WTC11 (cell line): Measurements from ENCODE around the gene UBC. TPM values are rescaled to one million over a fixed set of nuclear protein-coding genes. Genes with fewer than 3 reads are reported as not detected.

Experiments
- ATAC-seq: fragments of 200-7000 bp; cut with Tn5 transposase; 2 replicates; pipeline ENCODE4 v1.10.0; 2021; ENCODE audit warnings: mild to moderate bottlenecking, moderate library complexity
- CTCF ChIA-PET: fragments of 300-600 bp; sonication (Branson Sonifier 250); formaldehyde crosslinking; loops from one replicate; lab custom pipeline; 2021; ENCODE audit warnings: antibody characterized with exemption; lab: Charles Lee
- POLR2A ChIA-PET: fragments of 350-600 bp; sonication (Branson Sonifier 250); formaldehyde crosslinking; loops from one replicate; lab custom pipeline; 2021; ENCODE audit warnings: antibody characterized with exemption; lab: Charles Lee
- DNase-seq: peaks from one replicate; pipeline ENCODE4 v3.0.0; 2021; ENCODE audit warnings: low spot score
- H3K27ac Mint-ChIP-seq: 2 replicates; pipeline ENCODE4 v1.8.0; 2021; ENCODE audit warnings: mixed read lengths
- H3K27me3 Mint-ChIP-seq: 2 replicates; pipeline ENCODE4 v1.8.0; 2021; ENCODE audit warnings: low read depth, mild to moderate bottlenecking, moderate library complexity, mixed read lengths
- H3K36me3 Mint-ChIP-seq: 2 replicates; pipeline ENCODE4 v1.8.0; 2021; ENCODE audit warnings: mixed read lengths
- H3K4me1 Mint-ChIP-seq: 2 replicates; pipeline ENCODE4 v1.8.0; 2022; ENCODE audit warnings: mixed read lengths
- H3K4me3 Mint-ChIP-seq: 2 replicates; pipeline ENCODE4 v1.8.0; 2021; ENCODE audit warnings: mild to moderate bottlenecking, moderate library complexity, mixed read lengths
- H3K9me3 Mint-ChIP-seq: 2 replicates; pipeline ENCODE4 v1.8.0; 2021; ENCODE audit warnings: mixed read lengths
- AFF4 ChIP-seq: sonication (generic); formaldehyde crosslinking; IDR thresholded peaks from 2 replicates; pipeline ENCODE4 v1.8.1; 2023; ENCODE audit warnings: mild to moderate bottlenecking, missing genetic modification reagents, borderline replicate concordance
- ARID4B ChIP-seq: sonication (generic); formaldehyde crosslinking; IDR thresholded peaks from 2 replicates; pipeline ENCODE4 v1.8.0; 2023; ENCODE audit warnings: missing genetic modification reagents, mild to moderate bottlenecking, borderline replicate concordance
- CBFB ChIP-seq: sonication (generic); formaldehyde crosslinking; IDR thresholded peaks from 2 replicates; pipeline ENCODE4 v1.8.1; 2022; ENCODE audit warnings: mild to moderate bottlenecking, low read depth, missing genetic modification reagents
- CREM ChIP-seq: sonication (generic); formaldehyde crosslinking; IDR thresholded peaks from 2 replicates; pipeline ENCODE4 v1.8.1; 2022; ENCODE audit warnings: mild to moderate bottlenecking, missing genetic modification reagents, moderate library complexity
- E2F5 ChIP-seq: sonication (generic); formaldehyde crosslinking; IDR thresholded peaks from 2 replicates; pipeline ENCODE4 v1.8.1; 2022; ENCODE audit warnings: mild to moderate bottlenecking, moderate library complexity, missing genetic modification reagents
- ETV6 ChIP-seq: sonication (generic); formaldehyde crosslinking; IDR thresholded peaks from 2 replicates; pipeline ENCODE4 v1.8.1; 2022; ENCODE audit warnings: mild to moderate bottlenecking, missing genetic modification reagents
- HMGA2 ChIP-seq: fragments of 250-450 bp; sonication (Bioruptor Pico); IDR thresholded peaks from 2 replicates; pipeline ENCODE4 v1.4.0; 2021; ENCODE audit warnings: mild to moderate bottlenecking, moderate library complexity
- IRF1 ChIP-seq: sonication (generic); formaldehyde crosslinking; IDR thresholded peaks from 2 replicates; pipeline ENCODE4 v1.8.0; 2023; ENCODE audit warnings: missing genetic modification reagents
- IRF2 ChIP-seq: sonication (generic); formaldehyde crosslinking; IDR thresholded peaks from 2 replicates; pipeline ENCODE4 v1.8.0; 2022; ENCODE audit warnings: low read depth, missing genetic modification reagents, borderline replicate concordance
- JUN ChIP-seq: sonication (generic); formaldehyde crosslinking; IDR thresholded peaks from 2 replicates; pipeline ENCODE4 v1.8.0; 2023; ENCODE audit warnings: mild to moderate bottlenecking, missing genetic modification reagents
- KAT7 ChIP-seq: sonication (generic); formaldehyde crosslinking; IDR thresholded peaks from 2 replicates; pipeline ENCODE4 v1.8.1; 2023; ENCODE audit warnings: missing genetic modification reagents, mild to moderate bottlenecking, borderline replicate concordance
- MXD4 ChIP-seq: fragments of 250-450 bp; sonication (Bioruptor Pico); IDR thresholded peaks from 2 replicates; pipeline ENCODE4 v1.8.0; 2021; ENCODE audit warnings: mild to moderate bottlenecking, moderate library complexity, borderline replicate concordance
- NFATC4 ChIP-seq: fragments of 250-450 bp; sonication (Bioruptor Pico); IDR thresholded peaks from 2 replicates; pipeline ENCODE4 v1.9.0; 2021; ENCODE audit warnings: mild to moderate bottlenecking
- NFYB ChIP-seq: sonication (generic); formaldehyde crosslinking; conservative IDR thresholded peaks from 2 replicates; pipeline ENCODE4 v1.8.0; 2022; ENCODE audit warnings: low read depth, missing genetic modification reagents
- NR2C2 ChIP-seq: sonication (generic); formaldehyde crosslinking; IDR thresholded peaks from 2 replicates; pipeline ENCODE4 v1.8.0; 2022; ENCODE audit warnings: mild to moderate bottlenecking, missing genetic modification reagents
- SMAD3 ChIP-seq: sonication (generic); formaldehyde crosslinking; IDR thresholded peaks from 2 replicates; pipeline ENCODE4 v1.8.0; 2022; ENCODE audit warnings: missing genetic modification reagents, mild to moderate bottlenecking, borderline replicate concordance
- TCF7 ChIP-seq: sonication (generic); formaldehyde crosslinking; IDR thresholded peaks from 2 replicates; pipeline ENCODE4 v1.8.0; 2022; ENCODE audit warnings: mild to moderate bottlenecking, low read depth, missing genetic modification reagents, moderate library complexity
- TEAD1 ChIP-seq: sonication (generic); formaldehyde crosslinking; IDR thresholded peaks from 2 replicates; pipeline ENCODE4 v1.8.0; 2022; ENCODE audit warnings: mild to moderate bottlenecking, missing genetic modification reagents
- TEAD4 ChIP-seq: sonication (generic); formaldehyde crosslinking; IDR thresholded peaks from 2 replicates; pipeline ENCODE4 v1.8.0; 2022; ENCODE audit warnings: mild to moderate bottlenecking, missing genetic modification reagents
- USF1 ChIP-seq: sonication (generic); formaldehyde crosslinking; IDR thresholded peaks from 2 replicates; pipeline ENCODE4 v1.8.0; 2022; ENCODE audit warnings: mild to moderate bottlenecking, missing genetic modification reagents
- ZBTB21 ChIP-seq: sonication (generic); formaldehyde crosslinking; IDR thresholded peaks from 2 replicates; pipeline ENCODE4 v1.8.1; 2023; ENCODE audit warnings: mild to moderate bottlenecking, missing genetic modification reagents, borderline replicate concordance
- ZNF263 ChIP-seq: sonication (generic); formaldehyde crosslinking; IDR thresholded peaks from 2 replicates; pipeline ENCODE4 v1.8.1; 2022; ENCODE audit warnings: low read depth, mild to moderate bottlenecking, moderate library complexity, missing genetic modification reagents
- total RNA-seq: library from RNA; stranded (reverse); gene quantifications from 3 replicates; pipeline ENCODE4 v1.2.3, GENCODE V29; 2021

The UBC gene
- total RNA-seq, 1 experiment from 2014 or later = 530 TPM

GRCh38 chr12:124866883-124867400 lies 47.5 kb downstream of the UBC start (continued):
- no peak for TF ChIP-seq IRF2 (CRISPR knock-in tag)

- no peaks in the 10 kb centered on the region for H3K9me3 Mint-ChIP-seq
- ATAC-seq = no peak
- TF ChIP-seq NFATC4 (CRISPR knock-in tag) (no peak), CBFB (CRISPR knock-in tag) (no peak), ZNF263 (CRISPR knock-in tag) (no peak), E2F5 (CRISPR knock-in tag) (no peak), IRF1 (CRISPR knock-in tag) (no peak), ZBTB21 (no peak), NFYB (no peak), AFF4 (CRISPR knock-in tag) (no peak), USF1 (CRISPR knock-in tag) (no peak), JUN (CRISPR knock-in tag) (no peak), KAT7 (no peak), CREM (CRISPR knock-in tag) (no peak)
- TF ChIP-seq, all 79 proteins: peak for 0
- H3K27me3 Mint-ChIP-seq = peaks cover 5% of the 10 kb centered on the region
- DNase-seq = no peak
- POLR2A ChIA-PET = interaction anchor here (0.6 kb wide), 1 partner anchor 51 kb away, joined by 5 read pairs; no protein-coding TSS in a partner anchor
- CTCF ChIA-PET = interaction anchor here (1.1 kb wide), 1 partner anchor 41 kb away, joined by 5 read pairs; no protein-coding TSS in a partner anchor
- H3K4me3 Mint-ChIP-seq = no peak overlapping the region
- H3K4me1 Mint-ChIP-seq = peaks cover 33% of the 10 kb centered on the region
- no peak overlapping the region for H3K27ac Mint-ChIP-seq
- H3K36me3 Mint-ChIP-seq = no peaks in the 10 kb centered on the region
Observed at GRCh38 chr12:124866195-124866882, 48.1 kb downstream of the UBC start.

- CTCF ChIA-PET = no interaction called here
- no peak for TF ChIP-seq ETV6 (CRISPR knock-in tag)
- no peak for TF ChIP-seq TEAD4 (CRISPR knock-in tag)
- no peak for TF ChIP-seq CBFB (CRISPR knock-in tag)
- TF ChIP-seq KAT7 = no peak
- TF ChIP-seq USF1 (CRISPR knock-in tag) = no peak
- TF ChIP-seq SMAD3 (CRISPR knock-in tag) = no peak
- TF ChIP-seq NR2C2 (CRISPR knock-in tag) = no peak
- TF ChIP-seq MXD4 (CRISPR knock-in tag) = no peak
- TF ChIP-seq ARID4B (CRISPR knock-in tag) = no peak
- TF ChIP-seq TEAD1 = no peak
- no peak for TF ChIP-seq TCF7 (CRISPR knock-in tag)
- TF ChIP-seq HMGA2 (CRISPR knock-in tag) = no peak
Observed at GRCh38 chr12:124865728-124866127, 48.7 kb downstream of the UBC start.

More at GRCh38 chr12:124865728-124866127, 48.7 kb downstream of the UBC start:
- ATAC-seq = no peak
- Mint-ChIP-seq H3K27me3 (peaks cover 5% of the 10 kb centered on the region), H3K4me1 (peaks cover 33% of the 10 kb centered on the region), H3K36me3 (no peaks in the 10 kb centered on the region), H3K9me3 (no peaks in the 10 kb centered on the region), H3K27ac (no peak overlapping the region), H3K4me3 (no peak overlapping the region)
- POLR2A ChIA-PET = no interaction called here
- no peak for DNase-seq
